Stromal cell of bone marrow (primary cell): ENCODE results near the gene HAUS7.

Source experiments
- DNase-seq: peaks from one replicate; pipeline ENCODE4 v3.0.0-alpha.2; 2012; ENCODE audit warnings: low read depth

The HAUS7 gene

DNA sequence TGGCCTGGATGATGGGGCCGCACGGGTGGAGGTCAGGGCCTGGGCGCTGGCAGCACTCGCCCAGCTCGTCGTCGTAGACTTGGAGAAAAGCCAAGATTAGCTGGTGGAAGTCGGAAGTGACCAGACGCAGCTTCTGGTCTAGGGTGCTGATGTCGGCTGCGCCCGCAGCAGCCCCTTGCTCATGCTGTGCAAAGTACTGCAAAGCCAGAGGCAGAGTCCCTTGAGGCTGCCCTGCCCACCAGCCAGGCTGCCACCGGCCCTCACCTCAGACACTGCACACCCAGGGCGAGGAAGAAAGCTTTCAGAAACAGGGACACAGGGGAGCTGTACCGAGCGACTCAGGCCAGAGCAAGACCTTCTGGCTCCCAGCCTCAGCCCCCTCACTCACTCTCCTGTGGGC, 14.8 kb downstream of the HAUS7 start:
- DNase-seq: no peak

DNA sequence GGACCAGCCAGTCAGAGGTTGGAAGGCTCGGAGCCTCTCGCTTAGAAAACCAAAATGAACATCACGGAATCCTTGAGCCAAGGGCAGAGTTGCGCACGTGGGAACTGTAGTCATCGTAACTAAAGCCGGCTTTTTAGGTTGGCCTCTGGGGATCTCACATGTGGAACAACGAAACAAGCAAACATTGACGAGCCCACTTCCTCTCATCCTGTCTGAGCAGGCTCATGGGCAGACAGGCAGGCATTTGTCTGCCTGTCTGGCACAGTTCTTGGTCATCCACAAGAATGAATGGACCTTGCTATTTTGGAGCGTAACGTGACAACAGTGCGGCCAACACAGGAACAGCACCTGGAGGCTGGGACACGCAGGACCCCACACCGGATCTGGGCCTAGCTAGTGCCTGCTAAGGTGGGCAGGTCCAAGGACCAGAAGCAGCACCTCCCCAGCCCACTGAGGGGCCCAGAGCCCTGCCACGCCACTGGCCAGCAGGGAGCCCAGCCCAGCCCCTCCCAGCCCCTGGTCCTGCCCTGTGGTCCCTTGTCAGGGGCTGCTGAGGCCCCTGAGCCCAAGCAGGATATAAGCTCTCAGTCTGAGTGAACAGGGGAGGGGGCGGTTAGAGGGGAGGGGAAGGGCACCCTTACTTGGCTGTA, 15.3 kb downstream of the HAUS7 start:
- no peak for DNase-seq

DNA sequence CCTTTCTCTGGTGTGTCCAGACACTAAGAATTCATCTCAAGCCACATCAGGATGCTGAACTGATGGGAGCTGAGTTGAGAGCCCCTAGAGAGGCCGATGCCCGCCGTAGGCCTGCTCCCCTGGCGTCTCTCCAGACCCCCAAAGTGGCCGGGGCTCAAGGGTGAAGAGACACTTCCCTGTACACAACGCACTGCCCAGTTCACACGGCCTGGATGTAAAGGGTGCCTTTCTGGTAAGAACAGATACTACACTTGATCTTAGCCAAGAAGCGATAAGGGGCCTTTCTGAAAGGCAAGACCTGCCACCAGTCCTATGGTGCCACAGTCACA, 19.5 kb downstream of the HAUS7 start:
- DNase-seq: no peak

DNA sequence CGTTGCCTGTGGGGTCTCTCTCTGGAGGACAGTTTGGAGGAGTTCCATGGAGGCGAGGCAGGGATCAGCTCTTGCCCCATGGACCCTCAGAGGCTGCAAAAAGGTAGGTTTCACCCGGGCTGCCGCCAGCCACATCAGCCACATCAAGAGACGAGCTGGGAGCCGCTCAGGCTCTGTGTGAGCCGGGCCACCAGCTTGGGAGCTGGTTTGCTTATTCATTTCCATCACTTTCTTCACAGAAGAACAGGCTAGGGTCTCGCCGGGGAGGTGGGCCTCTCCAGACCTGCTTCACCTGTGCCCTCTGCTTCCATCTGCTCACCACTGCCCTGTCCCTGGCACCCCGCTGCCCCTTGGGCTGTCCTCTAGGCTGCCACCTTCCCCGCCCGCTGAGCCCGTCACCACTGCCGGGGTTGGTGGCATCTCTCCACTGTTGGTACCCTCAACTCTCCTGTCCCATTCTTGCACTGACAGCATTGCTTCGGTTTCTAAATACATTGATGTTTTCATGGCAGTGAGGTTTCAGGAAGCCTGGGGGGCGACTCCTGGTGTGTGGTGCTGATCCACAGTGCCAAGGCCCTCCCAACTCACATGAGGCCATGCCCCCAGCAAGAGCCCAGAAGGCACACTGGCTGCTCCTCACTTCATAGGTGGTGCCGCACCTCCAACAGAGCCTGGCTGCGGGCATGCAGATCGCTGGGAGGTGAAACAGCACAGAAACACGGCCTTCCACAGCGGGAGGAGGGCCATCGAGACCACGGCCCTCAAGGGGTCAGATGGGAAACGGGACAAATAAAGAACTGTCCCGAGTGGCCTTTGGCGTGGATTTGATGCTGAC, 20.0 kb downstream of the HAUS7 start:
- no peak for DNase-seq

DNA sequence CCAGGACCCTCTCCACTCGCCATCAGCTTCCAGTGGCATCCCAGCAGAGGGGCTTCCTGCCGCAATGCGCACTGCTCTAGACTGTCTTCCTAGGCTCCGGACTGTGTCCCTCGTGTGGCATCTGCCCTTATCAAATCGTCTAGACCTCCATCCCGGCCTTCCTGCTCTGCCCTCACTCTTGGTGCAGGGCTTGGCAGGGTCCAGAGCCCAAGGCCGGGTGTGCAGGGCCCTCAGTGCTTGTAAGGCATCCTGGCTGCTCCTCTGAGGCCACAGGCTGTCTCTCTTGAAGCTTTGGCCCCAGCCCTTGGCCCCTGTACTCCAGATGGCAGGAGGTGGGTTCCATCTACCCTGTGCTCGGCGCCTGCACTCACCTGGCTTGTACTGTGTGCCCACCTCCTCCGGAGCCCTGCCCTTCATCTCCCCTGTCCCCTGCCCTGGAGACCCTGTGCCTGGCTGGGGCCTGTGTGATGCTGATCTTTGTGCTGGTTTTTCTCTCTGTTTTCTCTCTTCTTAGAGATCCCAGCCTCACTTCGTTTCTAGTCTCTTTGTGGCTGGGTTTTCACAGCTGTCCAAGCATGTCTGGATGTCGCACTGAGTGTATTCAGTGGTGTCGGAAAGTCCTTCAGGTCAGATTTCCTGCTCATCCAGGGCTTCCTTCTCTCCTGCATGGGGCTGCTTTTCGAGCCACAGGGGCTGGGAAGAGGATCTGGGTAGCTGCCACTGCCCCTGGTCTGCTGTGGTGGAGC, 20.8 kb downstream of the HAUS7 start:
- no peak for DNase-seq

DNA sequence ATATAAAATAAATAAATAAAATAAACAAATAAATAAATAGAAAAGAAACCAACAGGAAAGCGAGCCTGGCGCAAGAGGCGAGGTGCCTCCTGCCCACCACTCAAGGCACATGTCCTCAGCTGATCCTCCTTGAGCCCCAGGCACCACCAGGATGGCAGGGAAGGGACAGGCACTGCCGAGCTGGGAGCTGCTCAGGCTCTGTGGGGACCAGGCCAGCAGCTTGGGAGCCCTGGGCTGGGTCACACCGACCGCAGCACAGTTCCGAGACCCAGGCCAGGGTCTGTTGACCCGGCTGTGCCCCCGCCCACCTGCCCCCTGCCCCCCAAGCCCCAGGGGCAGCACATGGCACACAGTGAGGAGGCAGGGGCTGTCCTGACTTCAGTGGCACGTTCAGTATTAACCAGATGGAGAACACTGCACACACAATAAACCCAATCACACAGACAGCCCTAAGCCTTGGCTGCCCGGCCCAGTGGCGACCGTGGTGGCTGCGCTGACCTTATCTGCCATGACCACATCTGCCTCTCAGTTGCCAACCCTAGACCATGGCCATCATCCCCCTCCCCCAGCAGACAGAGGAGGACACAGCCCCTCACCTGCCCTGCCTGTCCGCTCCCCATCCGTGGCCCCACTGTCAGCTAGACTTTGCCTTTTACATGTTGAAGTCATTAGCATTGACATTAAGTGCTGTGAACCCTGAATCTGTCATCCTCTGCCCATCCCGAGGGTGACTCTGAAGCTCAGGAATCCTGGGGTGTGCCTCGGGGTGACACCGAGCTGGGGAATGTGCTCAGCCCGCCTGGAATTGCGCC, 21.6 kb downstream of the HAUS7 start:
- DNase-seq: no peak

DNA sequence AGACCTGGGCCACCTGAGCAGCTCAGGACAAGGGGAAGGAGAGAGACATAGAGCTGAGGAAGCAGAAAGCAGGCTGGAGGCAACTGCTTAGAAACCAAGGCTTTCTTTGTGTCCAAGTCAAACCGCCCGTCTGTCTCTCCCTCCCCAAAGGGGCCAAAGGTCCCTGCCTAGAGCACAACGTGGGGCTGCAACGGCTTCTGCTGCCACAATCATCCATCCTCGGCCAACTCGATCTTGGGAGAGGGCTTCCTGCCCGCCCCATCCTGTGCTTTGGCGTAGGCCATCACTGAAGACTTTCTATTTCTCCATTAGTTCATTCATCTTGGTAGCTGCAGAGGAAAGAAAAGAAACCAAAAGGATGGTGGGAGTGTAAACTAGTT, 22.8 kb downstream of the HAUS7 start:
- DNase-seq: no peak

DNA sequence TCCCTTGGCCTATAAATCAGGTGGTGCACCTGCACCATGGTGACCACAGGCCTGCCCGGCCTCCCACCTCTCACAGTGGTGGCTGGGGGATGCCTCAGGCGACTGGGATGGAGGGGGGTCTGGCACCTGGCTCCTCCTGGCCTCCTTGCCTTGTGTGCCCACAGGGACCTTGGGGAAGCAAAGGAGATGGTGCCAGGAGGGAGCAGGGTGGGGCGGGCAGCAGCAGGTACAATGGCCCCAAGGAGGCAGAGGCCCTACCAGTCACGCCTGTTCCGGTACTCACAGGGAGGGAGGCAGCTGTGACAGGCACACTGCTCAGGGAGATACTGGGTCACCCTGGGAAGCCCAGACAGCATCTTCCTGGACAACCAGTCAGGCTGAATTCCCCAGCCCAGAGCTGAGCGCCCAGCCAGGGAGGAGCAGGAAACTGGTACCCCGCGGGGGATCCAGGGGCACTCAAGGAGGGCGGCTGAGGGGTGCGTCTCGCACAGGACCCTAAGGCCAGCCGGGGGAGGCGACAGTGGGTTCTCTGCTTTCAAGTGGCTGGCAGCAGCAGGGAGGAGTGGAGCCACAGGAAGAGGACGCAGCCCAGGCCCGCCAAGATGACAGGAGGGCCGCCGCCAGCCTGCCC, 23.3 kb downstream of the HAUS7 start:
- DNase-seq: no peak

DNA sequence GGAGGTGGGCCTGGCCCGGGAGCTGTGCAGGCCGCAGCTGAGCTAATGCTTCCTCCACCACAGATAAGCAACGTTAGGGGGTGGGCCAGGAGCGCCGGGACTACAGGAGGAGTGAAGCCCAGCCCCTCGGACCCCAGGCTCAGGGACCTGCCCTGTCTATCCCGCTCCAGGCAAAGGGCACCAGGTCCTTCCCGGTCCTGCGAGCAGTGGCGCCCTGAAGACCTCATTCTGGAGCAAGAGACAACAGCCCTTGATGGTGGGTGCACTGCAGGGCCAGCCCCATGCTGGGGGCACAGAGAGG, 23.8 kb downstream of the HAUS7 start:
- DNase-seq: no peak

DNA sequence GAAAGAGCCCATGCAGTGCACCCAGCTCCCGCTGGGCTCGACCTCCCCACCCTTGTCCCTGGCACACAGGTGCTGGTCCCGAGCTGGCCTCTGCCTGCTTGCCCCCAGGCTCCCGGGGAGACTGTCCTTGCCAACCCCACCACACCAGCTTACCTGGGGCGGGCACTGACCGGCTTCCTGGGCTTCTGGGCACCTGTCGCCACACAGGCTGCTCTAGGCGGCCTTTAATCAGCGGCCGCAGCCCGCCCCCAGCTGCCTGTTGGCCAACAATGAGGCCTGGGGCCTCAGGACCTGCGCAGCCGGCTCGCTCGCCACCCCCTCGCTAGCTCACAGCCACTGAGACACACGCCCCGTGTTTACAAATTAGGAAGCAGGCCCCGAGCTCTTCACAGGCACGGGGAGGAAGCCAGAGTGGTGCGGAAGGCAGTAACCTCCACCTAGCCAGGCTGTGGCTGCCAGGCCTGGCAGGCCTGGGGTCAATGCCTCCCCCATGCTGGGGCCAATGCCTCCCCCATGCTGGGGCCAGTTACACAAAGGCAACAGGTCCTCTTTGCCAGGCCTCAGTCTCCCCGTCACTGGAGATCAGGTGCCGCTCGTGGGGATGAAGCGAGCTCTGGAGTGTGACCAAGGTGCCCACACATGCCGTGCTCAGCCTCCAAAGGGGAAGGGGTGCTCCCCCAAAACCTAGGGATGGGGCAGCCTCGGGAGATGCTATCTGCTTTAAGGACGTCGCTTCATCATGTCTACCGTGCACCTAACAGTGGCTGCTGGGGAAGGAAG, 24.3 kb downstream of the HAUS7 start, which contains the start of gene TREX2:
TREX2 (minus strand) TSS at position 201 of the 780 bp plus-strand sequence. CDS start 626 bp downstream, outside the sequence.
- DNase-seq: no peak

DNA sequence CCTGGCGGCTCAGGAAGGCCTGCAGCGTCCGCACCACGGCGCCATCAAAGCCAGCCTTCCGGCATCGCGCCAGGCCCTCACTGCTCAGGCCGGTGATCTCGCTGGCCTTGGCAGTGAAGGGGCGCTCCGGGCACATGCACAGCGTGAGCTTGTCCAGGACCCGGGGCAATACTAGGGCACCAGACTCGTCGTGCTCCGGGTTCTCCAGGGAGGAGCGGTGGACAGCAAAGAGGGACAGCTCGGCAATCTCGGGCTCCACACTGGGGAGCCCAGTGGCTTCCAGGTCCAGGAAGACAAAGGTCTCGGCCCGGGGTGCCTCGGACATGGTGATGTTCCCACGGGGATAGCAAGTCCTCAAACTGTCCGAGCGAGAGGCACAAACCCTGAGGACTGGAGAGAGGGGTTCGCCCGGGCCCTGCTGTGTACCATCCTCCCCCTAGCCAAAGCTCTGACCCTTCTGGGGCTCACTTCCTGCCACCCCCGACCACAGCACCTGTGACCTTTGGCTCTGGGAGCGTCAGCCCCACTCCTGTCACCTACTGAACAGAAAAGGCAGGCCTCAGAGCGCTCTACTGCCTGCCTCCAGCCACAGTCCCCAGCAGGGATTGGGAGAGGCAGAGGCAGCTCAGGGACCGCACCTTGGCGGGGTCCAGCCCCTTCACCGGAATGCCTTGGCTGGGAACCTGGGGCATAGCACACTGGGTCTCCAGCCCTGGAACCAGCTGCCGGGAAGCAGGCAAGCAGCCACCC, 25.1 kb downstream of the HAUS7 start:
- no peak for DNase-seq

DNA sequence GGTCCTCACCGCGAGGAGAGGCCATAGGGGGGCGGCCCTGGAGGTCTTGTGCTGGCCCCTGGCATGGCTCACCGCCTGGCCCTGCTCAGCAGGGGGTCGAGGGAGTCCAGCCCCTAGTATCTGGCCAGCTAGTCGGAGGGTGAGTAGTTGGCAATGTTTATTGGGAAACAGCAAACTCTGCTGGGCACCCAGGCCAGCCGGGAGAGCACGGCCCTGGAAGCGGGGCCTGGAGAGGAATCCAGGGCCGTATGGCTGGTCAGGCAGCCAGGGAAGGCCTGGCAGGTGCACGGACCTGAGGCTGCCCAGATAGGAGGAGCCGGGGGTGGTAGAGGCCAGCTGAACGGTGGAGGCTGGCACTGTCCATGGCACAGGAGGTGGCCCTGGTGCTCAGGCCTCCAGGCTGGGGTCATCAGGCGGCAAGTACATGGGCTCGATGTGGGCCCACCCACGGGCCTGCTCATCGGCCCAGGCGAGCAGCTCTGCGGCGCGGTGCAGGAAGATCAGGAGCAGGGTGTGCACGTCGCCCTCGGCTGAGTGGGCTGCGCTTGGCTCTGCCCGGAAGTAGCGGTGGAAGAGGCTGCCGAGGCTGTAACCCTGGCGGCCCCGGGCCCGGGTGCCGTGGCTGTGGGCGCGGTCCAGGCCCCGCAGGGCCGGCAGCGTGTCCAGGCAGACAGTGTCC, 25.9 kb downstream of the HAUS7 start:
- DNase-seq: no peak

DNA sequence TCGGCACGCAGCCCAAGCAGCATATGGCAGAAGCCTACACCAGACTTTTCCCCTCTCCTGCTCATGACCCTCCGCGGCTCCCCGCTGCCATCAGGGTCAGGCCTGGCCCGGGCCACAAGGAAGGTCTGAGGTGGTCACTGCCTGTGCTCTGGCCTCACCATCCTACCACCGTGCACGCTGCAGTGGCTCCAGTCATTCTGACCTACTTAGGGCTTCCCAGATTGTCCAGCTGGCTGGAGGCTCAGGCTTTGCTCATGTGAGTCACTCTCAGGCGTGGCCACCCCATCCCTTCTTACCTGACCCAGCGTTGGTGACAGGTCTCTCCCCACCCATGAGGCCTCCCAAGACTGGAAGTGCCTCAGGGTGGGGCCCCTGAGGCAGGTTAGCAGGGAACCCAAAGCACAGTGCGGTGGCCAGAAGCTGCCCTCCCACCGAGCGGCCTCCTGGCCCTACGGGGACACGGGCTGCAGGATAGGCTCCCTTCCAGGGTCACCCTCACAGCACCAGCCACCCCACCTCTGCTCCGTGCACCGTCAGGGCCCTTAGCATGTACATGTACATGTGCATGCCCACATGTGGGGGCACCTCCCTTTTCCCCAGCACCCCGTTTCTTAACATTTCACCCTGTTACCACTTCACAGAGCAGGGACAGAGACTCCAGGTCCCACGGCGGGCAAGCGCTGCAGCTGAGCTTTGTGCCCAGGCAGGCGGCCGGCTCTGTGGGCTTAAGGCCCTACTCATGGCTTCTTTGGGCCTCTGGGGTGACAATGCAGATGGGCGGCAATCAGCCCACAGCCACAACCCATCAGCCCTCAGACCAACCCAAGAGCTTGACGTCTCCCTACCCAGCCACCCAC, 26.7 kb downstream of the HAUS7 start:
- no peak for DNase-seq

DNA sequence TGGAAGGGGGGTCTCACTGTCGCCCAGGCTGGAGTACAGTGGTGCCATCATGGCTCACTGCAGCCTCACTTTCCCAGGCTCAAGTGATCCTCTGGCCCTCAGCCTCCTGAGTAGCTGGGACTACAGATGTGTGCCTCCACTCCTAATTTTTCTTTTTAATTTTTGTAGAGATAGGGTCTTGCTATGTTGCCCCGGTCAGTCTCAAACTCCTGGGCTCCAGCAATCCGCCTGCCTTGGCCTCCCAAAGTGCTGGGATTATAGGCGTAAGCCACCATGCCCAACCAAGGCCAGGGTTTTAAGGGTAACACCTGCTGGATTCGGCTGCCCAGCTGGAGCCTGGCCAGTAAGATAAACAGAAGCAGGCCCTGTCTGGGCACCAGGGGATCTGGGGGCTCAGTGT, 27.9 kb downstream of the HAUS7 start:
- DNase-seq: no peak

DNA sequence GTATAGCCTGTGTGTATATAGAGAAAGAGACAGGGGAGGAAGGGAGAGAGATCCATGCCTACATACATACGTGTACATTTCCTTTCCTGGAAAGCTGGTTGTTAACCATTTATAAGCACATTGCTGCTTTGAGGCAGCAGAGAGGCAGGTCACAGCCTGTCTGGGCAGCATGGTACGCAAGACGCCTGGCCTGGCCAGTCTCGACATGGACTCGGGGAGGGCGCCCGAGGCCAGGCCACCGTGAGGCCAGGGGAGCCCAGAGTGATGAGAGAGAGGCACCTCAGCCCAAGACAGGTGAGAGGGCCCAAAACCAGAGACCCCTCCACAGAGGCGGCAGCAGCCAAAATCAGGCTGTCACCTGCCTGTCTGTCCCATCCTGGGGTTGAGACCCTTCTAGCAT, 28.4 kb downstream of the HAUS7 start:
- DNase-seq: no peak

DNA sequence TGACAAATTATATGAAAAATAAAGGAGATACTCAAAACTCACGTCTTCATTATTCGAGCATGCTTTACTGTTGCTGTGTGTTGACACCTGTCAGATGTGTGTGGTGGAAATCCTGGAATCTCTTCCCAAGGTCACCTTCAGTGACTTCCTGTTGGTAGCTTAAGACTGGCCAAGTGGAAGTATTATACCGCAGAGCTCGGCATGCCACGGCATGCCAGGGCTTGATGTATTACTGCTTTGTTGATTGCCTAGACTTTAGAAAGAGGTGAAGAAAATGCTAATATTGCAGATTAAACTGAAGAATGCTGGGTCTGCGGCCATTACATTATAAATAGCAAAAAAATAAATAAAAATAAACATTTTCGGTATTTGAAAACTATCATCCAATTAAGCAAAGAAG, 29.1 kb downstream of the HAUS7 start:
- DNase-seq: no peak

DNA sequence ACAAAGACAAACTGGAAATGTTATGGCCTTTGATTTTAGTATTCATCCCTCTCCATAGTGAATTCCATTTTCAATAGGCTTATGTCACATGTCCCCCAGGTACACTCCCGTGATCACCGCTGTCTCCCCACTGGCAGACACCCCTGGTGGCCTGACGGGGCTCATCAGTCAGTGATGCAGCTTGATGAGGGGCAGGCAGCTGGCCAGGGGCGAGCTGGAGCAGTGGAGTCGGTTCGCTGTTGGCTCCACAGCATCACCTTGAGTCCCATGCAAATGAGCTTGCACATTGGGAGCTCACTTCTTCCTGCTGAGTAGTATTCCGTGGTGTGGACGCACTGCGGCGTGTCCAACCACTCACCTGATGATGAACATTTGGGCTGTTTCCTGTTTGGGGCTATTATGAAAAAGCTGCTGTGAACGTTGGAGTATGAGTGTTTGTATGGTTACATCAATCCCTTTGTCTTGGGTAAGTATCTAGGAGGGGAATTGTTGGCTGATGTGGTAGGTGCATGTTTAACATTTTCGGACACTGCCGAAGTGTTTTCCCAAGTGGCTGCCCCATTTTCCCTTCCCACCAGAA, 29.7 kb downstream of the HAUS7 start:
- DNase-seq: no peak

DNA sequence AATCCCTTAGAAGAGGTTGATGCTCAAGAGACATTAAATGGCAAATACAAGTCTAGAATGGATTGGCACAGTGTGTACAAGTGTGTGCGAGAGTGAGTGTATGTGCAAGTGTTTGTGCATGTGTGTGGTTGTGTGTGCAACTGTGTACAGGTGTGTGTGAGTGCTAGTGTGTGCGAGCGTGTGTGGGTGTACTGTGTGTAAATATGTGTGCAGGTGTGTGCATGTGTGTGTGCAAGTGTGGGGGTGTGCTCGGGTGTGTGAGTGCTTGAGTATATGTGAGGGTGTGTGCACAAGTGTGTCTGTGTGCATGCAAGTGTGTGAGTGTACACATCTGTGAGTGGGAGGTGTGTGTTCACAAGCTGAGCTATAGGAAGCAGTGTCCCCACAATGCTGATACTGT, 30.4 kb downstream of the HAUS7 start:
- no peak for DNase-seq

DNA sequence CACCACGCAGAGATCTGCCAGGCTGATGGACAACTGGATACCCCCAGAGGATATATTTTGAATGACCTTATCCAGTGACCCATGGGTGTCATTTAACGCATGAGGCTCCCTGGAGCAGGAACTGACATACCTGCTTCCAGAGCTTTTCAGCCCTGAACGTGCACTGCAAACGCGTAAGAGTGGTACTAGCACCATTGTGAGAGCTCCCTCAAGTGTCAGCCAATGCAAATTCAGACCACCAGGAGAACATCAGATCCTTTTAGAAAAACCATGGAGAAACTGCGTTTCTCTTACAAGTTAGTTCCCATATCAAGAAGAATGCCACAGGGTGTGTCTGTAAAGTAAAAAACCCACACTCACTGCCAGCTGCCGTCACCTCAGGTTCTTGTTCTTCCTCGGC, 31.8 kb downstream of the HAUS7 start:
- DNase-seq: no peak
